Spinal cord (tissue), 10 donors: ENCODE measurements around the gene RAB11FIP5. TPM values are rescaled to one million over a fixed set of nuclear protein-coding genes. Genes with fewer than 3 reads are reported as not detected.
A peak's percentile ranks its signal among the peaks of the same experiment; 100 is the strongest.

Experiments used
- DNase-seq, 6 donors: peaks; one replicate each; pipeline versions ENCODE4 v3.0.0 to v3.0.0-alpha.2; 2013 to 2015; ENCODE audit warnings: low spot score in 6 of 6, low read depth in 4 of 6
- H3K27ac ChIP-seq: one replicate; pipeline ENCODE4 v1.5.1; 2013; ENCODE audit warnings: low read depth, low read length, control low read depth
- H3K27me3 ChIP-seq: one replicate; pipeline ENCODE4 v1.6.1; 2013; ENCODE audit warnings: low read length; ENCODE audit not compliant: control insufficient read depth, insufficient read depth
- H3K36me3 ChIP-seq: one replicate; pipeline ENCODE4 v1.6.1; 2013; ENCODE audit warnings: low read length; ENCODE audit not compliant: control insufficient read depth, insufficient read depth
- H3K4me1 ChIP-seq: one replicate; pipeline ENCODE4 v1.6.1; 2013; ENCODE audit warnings: low read length; ENCODE audit not compliant: control insufficient read depth, insufficient read depth
- H3K4me3 ChIP-seq: one replicate; pipeline ENCODE4 v1.5.1; 2013; ENCODE audit warnings: low read depth, low read length, control low read depth
- H3K9me3 ChIP-seq: one replicate; pipeline ENCODE4 v1.6.1; 2013; ENCODE audit warnings: low read length; ENCODE audit not compliant: control insufficient read depth, insufficient read depth
- WGBS: methylation state at CpG from one replicate; pipeline ENCODE4 v1.1.5; 2013; ENCODE audit warnings: missing lambda C conversion rate; ENCODE audit not compliant: insufficient coverage; 5-methylcytosine and 5-hydroxymethylcytosine counted together
- long read RNA-seq, 4 donors: transcript quantifications; one replicate each; lab custom pipeline, GENCODE V29; 2026
- polyA plus RNA-seq, 2 donors: library from polyadenylated mRNA; unstranded; fragments of 120-200 nt; gene quantifications; one replicate each; pipeline ENCODE4 v1.2.1, GENCODE V29; 2013; ENCODE audit not compliant: insufficient read length in 2 of 2
- total RNA-seq, 2 donors: library from RNA; depleted of rRNA in 1 of 2; stranded (reverse); fragments of 120-200 nt in 1 of 2; fragments of >200 nt in 1 of 2; gene quantifications; one replicate each; pipeline versions ENCODE4 v1.2.3 to v1.2.4, GENCODE V29; 2013 to 2014
- donor health status: healthy.

RAB11FIP5 gene, protein sequence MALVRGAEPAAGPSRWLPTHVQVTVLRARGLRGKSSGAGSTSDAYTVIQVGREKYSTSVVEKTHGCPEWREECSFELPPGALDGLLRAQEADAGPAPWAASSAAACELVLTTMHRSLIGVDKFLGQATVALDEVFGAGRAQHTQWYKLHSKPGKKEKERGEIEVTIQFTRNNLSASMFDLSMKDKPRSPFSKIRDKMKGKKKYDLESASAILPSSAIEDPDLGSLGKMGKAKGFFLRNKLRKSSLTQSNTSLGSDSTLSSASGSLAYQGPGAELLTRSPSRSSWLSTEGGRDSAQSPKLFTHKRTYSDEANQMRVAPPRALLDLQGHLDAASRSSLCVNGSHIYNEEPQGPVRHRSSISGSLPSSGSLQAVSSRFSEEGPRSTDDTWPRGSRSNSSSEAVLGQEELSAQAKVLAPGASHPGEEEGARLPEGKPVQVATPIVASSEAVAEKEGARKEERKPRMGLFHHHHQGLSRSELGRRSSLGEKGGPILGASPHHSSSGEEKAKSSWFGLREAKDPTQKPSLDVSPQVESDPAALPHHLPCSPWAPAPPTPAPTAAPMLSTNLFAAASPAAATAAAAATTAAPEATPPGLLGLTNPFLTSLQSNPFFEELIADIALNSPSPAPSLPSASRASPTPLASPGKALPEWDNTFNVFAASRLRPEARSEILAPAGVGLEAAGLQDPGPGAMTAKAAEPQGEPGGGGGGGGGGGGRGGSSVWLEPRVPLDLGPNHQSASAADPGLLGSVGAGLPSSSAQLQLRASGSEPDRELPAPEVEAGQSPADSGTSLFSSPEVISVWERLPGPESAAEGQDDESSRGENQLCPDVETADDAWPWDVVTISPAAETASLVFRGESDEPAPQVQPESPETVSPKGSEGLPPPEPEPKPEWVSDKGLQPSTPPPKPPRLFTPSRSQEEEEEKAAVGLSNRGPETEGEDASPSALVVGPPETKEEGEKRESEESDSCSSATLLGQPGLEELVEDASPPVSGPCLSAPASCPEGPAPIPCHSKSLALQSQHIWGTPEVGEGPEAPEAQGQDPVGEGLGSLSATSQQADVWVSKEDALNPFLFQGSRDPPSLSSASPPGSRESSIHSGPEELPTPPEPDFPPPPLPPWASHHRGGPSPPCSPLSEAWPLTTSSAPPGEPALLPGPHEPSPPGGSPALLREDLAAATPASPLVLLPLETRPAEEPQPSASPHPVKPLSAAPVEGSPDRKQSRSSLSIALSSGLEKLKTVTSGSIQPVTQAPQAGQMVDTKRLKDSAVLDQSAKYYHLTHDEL (N-terminal part only)
- total RNA-seq: 10 to 100 TPM; 15.8 to 17.0 TPM
- polyA plus RNA-seq: 10 to 100 TPM; 20.6 to 23.6 TPM
- long read RNA-seq, donor 1, full-length matches to known transcripts: 2 of 2 reads
- long read RNA-seq, donor 1, partial matches to known transcripts: 0 of 2 reads
- long read RNA-seq, donor 1, other reads (novel, unspliced or antisense): 0 of 2 reads
- long read RNA-seq, donor 2: 0 reads
- long read RNA-seq, donor 3, full-length matches to known transcripts: 1 of 1 reads
- long read RNA-seq, donor 3, partial matches to known transcripts: 0 of 1 reads
- long read RNA-seq, donor 3, other reads (novel, unspliced or antisense): 0 of 1 reads
- long read RNA-seq, donor 4, full-length matches to known transcripts: 2 of 2 reads
- long read RNA-seq, donor 4, partial matches to known transcripts: 0 of 2 reads
- long read RNA-seq, donor 4, other reads (novel, unspliced or antisense): 0 of 2 reads

- peak in 4 of 6 donors; percentile 35 to 93 (median 78) for DNase-seq
- Histone ChIP-seq H3K36me3 (peaks cover 3% of the 10 kb centered on the region), H3K4me1 (peaks cover 19% of the 10 kb centered on the region), H3K27me3 (no peaks in the 10 kb centered on the region), H3K4me3 (peak within 1 kb of the TSS; percentile 68), H3K27ac (peak within 1 kb of the TSS; percentile 75), H3K9me3 (no peaks in the 10 kb centered on the region)
- WGBS: under 1% methylated on average over 75 of the region's 93 CpGs
Measured at GRCh38 chr2:73112913-73113854, at the start of gene RAB11FIP5. RAB11FIP5 (minus strand) TSS chr2:73112948; CDS start chr2:73112777, 171 bp downstream.

- Histone ChIP-seq H3K4me3 (no peak overlapping the region), H3K36me3 (no peaks in the 10 kb centered on the region), H3K27me3 (peaks cover 19% of the 10 kb centered on the region), H3K27ac (no peak overlapping the region), H3K4me1 (peaks cover 9% of the 10 kb centered on the region), H3K9me3 (no peaks in the 10 kb centered on the region)
- 9% methylated on average over 22 of the region's 24 CpGs for WGBS
- peak in 2 of 6 donors; percentile 68 to 76 for DNase-seq
Measured at GRCh38 chr2:73156539-73157124, 43.9 kb upstream of the RAB11FIP5 start.

DNA sequence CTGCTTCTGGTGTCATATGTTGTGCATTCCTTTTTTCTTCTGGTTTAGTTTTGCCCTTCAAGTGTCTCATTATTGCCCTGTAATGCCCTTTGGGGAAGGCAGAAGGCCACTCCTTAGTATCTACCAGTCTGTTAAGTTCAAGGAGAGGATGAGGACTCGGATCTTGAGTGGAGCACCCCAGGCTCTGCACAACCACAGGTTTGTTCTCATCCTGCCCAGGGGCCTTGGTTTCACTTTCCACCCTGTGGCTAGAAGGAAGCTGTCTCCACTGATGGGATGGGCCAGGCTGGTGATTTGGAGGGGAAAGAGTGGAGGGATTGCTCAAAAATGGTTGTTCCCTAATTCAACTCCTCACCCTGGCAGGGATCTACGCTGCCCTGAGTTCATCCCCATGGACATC is 30.2 kb upstream of the RAB11FIP5 start:
- DNase-seq: no peak
- no peaks in the 10 kb centered on the region for H3K4me1 ChIP-seq
- H3K27ac ChIP-seq: no peak overlapping the region
- WGBS: 100% methylated on average over 1 of the region's 2 CpGs
- H3K27me3 ChIP-seq: no peaks in the 10 kb centered on the region
- no peak overlapping the region for H3K4me3 ChIP-seq
- no peaks in the 10 kb centered on the region for H3K9me3 ChIP-seq
- no peaks in the 10 kb centered on the region for H3K36me3 ChIP-seq

GRCh38 chr2:73141896-73142295 is 29.1 kb upstream of the RAB11FIP5 start:
- H3K27ac ChIP-seq: no peak overlapping the region
- no peaks in the 10 kb centered on the region for H3K9me3 ChIP-seq
- H3K36me3 ChIP-seq: no peaks in the 10 kb centered on the region
- DNase-seq: no peak
- H3K4me1 ChIP-seq: no peaks in the 10 kb centered on the region
- H3K4me3 ChIP-seq: no peak overlapping the region
- no CpG with 5 or more reads among the region's 2 CpGs for WGBS
- no peaks in the 10 kb centered on the region for H3K27me3 ChIP-seq

DNA sequence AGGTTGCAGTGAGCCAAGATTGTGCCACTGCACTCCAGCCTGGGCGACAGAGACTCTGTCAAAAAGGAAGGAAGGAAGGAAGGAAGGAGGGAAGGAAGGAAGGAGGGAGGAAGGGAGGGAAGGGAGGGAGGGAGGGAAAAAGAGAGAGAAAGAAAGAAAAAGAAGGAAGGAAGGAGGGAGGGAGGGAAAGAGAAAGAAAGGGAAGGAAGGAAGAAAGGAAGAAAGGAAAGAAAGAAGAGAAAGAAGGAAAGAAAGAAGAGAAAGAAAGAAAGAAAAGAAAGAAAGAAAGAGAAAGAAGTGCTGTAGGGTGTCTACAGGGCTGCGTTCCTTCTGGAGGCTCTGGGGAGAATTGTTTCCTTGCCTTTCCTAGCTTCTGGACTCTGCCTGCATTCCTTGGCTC is 22.5 kb upstream of the RAB11FIP5 start:
- Histone ChIP-seq H3K36me3 (no peaks in the 10 kb centered on the region), H3K9me3 (no peaks in the 10 kb centered on the region), H3K4me3 (no peak overlapping the region), H3K27ac (no peak overlapping the region), H3K27me3 (no peaks in the 10 kb centered on the region), H3K4me1 (peaks cover 3% of the 10 kb centered on the region)
- 86% methylated on average over 2 of the region's 2 CpGs for WGBS
- DNase-seq: no peak

DNA sequence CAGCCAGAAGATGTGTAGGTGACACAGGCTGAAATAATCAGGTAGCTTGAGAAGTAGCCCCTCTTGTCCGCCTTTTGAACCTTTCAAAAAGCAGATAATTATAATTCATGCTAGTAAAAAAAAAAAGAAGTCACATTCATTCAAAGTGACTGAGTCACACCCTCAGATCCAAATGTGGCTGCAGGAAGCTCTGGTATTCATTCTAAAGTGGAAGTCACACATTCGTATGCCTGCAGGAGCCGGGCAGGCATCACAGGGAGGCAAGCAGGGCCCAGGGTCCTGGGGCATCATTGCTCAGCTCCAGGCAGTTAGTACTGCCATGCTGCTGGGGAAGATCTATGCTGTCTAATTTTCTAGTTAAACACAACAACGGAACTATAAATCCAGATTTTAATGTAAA is 21.7 kb upstream of the RAB11FIP5 start:
- H3K9me3 ChIP-seq: no peaks in the 10 kb centered on the region
- H3K4me1 ChIP-seq: peaks cover 3% of the 10 kb centered on the region
- WGBS: 88% methylated on average over 1 of the region's 4 CpGs
- H3K4me3 ChIP-seq: no peak overlapping the region
- H3K27ac ChIP-seq: no peak overlapping the region
- DNase-seq: no peak
- H3K36me3 ChIP-seq: no peaks in the 10 kb centered on the region
- no peaks in the 10 kb centered on the region for H3K27me3 ChIP-seq

DNA sequence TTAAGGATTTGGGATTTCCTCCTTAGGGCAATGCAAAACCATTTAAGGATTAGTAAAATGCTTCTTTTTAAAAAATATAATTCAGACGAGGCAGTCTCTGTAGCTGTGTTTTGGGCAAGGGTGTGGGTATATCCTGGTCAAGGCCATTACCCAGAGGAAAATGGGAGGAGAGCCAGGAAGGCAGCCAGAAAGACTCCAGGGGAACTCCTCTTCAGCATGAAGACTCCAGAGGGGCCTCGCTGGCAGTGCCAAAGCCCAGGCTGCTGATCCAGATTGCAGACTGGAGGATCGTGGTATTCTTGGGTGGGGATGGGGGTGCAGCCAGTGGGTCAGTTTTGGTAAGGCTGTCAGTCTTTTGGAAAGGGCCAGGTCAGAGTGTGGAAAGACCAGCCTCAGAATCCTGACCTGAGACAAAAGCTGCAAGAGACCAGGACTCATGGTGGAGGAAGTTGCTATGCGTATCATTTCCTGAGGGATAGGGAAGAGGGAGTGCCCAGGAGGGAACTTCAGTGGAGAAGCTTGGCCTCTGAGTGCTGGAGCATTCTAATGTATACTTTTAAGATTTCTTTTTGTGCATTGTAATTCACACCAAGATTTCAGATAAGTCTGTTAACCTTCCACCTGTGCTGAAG is 20.9 kb upstream of the RAB11FIP5 start:
- 81% methylated on average over 4 of the region's 4 CpGs for WGBS
- H3K27me3 ChIP-seq: no peaks in the 10 kb centered on the region
- H3K9me3 ChIP-seq: no peaks in the 10 kb centered on the region
- peak in 1 of 6 donors; percentile 3 for DNase-seq
- H3K4me3 ChIP-seq: no peak overlapping the region
- no peaks in the 10 kb centered on the region for H3K36me3 ChIP-seq
- no peak overlapping the region for H3K27ac ChIP-seq
- peaks cover 3% of the 10 kb centered on the region for H3K4me1 ChIP-seq
